ENCODE data around the gene ZIC1.

DNA sequence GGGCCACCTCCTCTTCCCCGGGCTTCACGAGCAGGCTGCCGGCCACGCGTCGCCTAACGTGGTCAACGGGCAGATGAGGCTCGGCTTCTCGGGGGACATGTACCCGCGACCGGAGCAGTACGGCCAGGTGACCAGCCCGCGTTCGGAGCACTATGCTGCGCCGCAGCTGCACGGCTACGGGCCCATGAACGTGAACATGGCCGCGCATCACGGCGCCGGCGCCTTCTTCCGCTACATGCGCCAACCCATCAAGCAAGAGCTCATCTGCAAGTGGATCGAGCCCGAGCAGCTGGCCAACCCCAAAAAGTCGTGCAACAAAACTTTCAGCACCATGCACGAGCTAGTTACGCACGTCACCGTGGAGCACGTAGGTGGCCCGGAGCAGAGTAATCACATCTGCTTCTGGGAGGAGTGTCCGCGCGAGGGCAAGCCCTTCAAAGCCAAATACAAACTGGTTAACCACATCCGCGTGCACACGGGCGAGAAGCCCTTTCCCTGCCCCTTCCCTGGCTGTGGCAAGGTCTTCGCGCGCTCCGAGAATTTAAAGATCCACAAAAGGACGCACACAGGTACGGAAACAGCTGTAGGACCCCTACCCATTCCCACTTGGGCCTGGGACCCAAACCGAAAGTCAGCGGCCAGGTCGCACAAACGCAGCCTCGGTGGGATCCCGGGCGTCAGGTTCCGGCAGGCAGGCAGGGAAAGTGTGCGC is 1.5 kb downstream of the ZIC1 start:
- TF ChIP-seq ZNF788 (CRISPR knock-in tag; IDR thresholded peaks at IDR 0.05; ENCODE audit: borderline replicate concordance) (no peak), GABPA (IDR thresholded peaks at IDR 0.05; ENCODE audit: low read depth, low read length) (no peak), GABPA (CRISPR knock-in tag; IDR thresholded peaks at IDR 0.05; ENCODE audit: low read depth) (no peak), NFATC3 (CRISPR knock-in tag; IDR thresholded peaks at IDR 0.05) (no peak), TBP (CRISPR knock-in tag; IDR thresholded peaks at IDR 0.05) (no peak)
- TF ChIP-seq, protein P1, sequence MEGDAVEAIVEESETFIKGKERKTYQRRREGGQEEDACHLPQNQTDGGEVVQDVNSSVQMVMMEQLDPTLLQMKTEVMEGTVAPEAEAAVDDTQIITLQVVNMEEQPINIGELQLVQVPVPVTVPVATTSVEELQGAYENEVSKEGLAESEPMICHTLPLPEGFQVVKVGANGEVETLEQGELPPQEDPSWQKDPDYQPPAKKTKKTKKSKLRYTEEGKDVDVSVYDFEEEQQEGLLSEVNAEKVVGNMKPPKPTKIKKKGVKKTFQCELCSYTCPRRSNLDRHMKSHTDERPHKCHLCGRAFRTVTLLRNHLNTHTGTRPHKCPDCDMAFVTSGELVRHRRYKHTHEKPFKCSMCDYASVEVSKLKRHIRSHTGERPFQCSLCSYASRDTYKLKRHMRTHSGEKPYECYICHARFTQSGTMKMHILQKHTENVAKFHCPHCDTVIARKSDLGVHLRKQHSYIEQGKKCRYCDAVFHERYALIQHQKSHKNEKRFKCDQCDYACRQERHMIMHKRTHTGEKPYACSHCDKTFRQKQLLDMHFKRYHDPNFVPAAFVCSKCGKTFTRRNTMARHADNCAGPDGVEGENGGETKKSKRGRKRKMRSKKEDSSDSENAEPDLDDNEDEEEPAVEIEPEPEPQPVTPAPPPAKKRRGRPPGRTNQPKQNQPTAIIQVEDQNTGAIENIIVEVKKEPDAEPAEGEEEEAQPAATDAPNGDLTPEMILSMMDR (CRISPR knock-in tag; IDR thresholded peaks at IDR 0.05): no peak
